Activated CD4-positive, alpha-beta memory T cell treated with anti-CD3 and anti-CD28 coated beads, Interleukin-2, amount 10 ng/mL, durations not matched to agents 7 days and 5 days (primary cell): ENCODE results near the gene NOP53. TPM values are rescaled to one million over a fixed set of nuclear protein-coding genes. Genes with fewer than 3 reads are reported as not detected.
"Not testable (repeated sequence)": the region's sequence is repeated elsewhere in the genome, so short reads cannot be mapped to it uniquely, and the experiment has no call there.

ENCODE experiments used
- CTCF ChIA-PET: fragments of 350-600 bp; sonication (Branson Sonifier 250); formaldehyde crosslinking; loops from one replicate; lab custom pipeline; 2021; ENCODE audit warnings: antibody characterized with exemption, inconsistent platforms; lab: Charles Lee
- POLR2A ChIA-PET: fragments of 350-600 bp; sonication (Branson Sonifier 250); formaldehyde crosslinking; loops from one replicate; lab custom pipeline; 2021; ENCODE audit warnings: antibody characterized with exemption; lab: Charles Lee
- DNase-seq: peaks from one replicate; pipeline ENCODE4 v3.0.0-alpha.2; 2020
- H3K27ac Mint-ChIP-seq: one replicate; pipeline ENCODE4 v1.8.0; 2021; ENCODE audit warnings: mild to moderate bottlenecking, mixed read lengths
- H3K27me3 Mint-ChIP-seq: one replicate; pipeline ENCODE4 v1.8.0; 2021; ENCODE audit warnings: mixed read lengths
- H3K36me3 Mint-ChIP-seq: one replicate; pipeline ENCODE4 v1.8.0; 2021; ENCODE audit warnings: low read depth, mixed read lengths
- H3K4me1 Mint-ChIP-seq: one replicate; pipeline ENCODE4 v1.8.0; 2021; ENCODE audit warnings: mixed read lengths
- H3K4me3 Mint-ChIP-seq: one replicate; pipeline ENCODE4 v1.8.0; 2021; ENCODE audit warnings: mild to moderate bottlenecking, mixed read lengths
- H3K9me3 Mint-ChIP-seq: one replicate; pipeline ENCODE4 v1.8.0; 2021; ENCODE audit warnings: mixed read lengths
- total RNA-seq, 2 experiments: library from RNA; stranded (reverse); gene quantifications; one replicate each; pipeline ENCODE4 v1.2.3, GENCODE V29; 2021

NOP53 gene
- total RNA-seq, 2 experiments from 2014 or later = 257 to 271 TPM

GRCh38 chr19:47723581-47723940 lies 21.8 kb upstream of the NOP53 start:
- Mint-ChIP-seq H3K4me3 (no peak overlapping the region), H3K36me3 (no peaks in the 10 kb centered on the region), H3K27me3 (peaks cover 11% of the 10 kb centered on the region), H3K4me1 (peaks cover 2% of the 10 kb centered on the region), H3K9me3 (no peaks in the 10 kb centered on the region), H3K27ac (no peak overlapping the region)
- ChIA-PET POLR2A (interaction anchor here (0.7 kb wide), 1 partner anchor 54 kb away, joined by 4 read pairs; no protein-coding TSS in a partner anchor), CTCF (interaction anchor here (0.6 to 2.2 kb wide), 8 partner anchors 11 to 1754 kb away, joined by 3 to 12 read pairs (median 3); partner anchors contain the start of gene EHD2)
- DNase-seq = peak; percentile 27

- Mint-ChIP-seq H3K27me3 (peaks cover 21% of the 10 kb centered on the region), H3K9me3 (no peaks in the 10 kb centered on the region), H3K4me1 (peaks cover 21% of the 10 kb centered on the region), H3K36me3 (no peaks in the 10 kb centered on the region), H3K27ac (no peak overlapping the region), H3K4me3 (no peak overlapping the region)
- POLR2A ChIA-PET = no interaction called here
- CTCF ChIA-PET = interaction anchor here (1.3 to 1.7 kb wide), 2 partner anchors 11 to 13 kb away, joined by 3 to 6 read pairs; partner anchors contain the start of gene EHD2
- DNase-seq = no peak
Measured at GRCh38 chr19:47725759-47726401, 19.5 kb upstream of the NOP53 start.

GRCh38 chr19:47726467-47726866 lies 18.9 kb upstream of the NOP53 start:
- Mint-ChIP-seq H3K9me3 (no peaks in the 10 kb centered on the region), H3K4me3 (no peak overlapping the region), H3K27ac (no peak overlapping the region), H3K27me3 (peaks cover 21% of the 10 kb centered on the region), H3K36me3 (no peaks in the 10 kb centered on the region), H3K4me1 (peaks cover 22% of the 10 kb centered on the region)
- CTCF ChIA-PET = interaction anchor here (1.3 to 1.7 kb wide), 2 partner anchors 11 to 14 kb away, joined by 3 to 6 read pairs; partner anchors contain the start of gene EHD2
- DNase-seq = no peak
- POLR2A ChIA-PET = no interaction called here

DNA sequence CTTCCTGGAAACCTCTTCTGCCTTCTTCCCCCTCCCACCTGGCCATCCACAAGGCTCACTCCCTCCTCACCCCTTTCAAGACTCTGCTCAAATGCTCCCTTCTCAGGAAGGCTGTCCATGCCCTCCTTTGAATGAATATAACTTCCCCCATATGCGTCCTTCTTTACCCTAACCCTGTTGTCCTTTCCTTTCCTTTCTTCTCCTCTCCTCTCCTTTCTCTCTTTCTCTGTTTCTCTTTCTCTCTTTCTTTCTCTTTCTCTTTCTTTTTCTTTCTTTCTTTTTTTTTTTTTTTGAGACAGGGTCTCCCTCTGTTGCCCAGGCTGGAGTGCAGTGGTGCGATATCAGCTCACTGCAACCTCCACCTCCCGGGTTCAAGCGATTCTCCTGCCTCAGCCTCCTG lies 17.1 kb upstream of the NOP53 start:
- Mint-ChIP-seq H3K27me3 (peaks cover 21% of the 10 kb centered on the region), H3K4me1 (peaks cover 22% of the 10 kb centered on the region), H3K27ac (peak overlapping the region; percentile 41)
- H3K4me3 Mint-ChIP-seq, POLR2A ChIA-PET, DNase-seq, H3K9me3 Mint-ChIP-seq, H3K36me3 Mint-ChIP-seq: not testable (repeated sequence)
- CTCF ChIA-PET = interaction anchor here (1.4 kb wide), 1 partner anchor 15 kb away, joined by 4 read pairs; the partner anchor contains the start of gene EHD2

GRCh38 chr19:47729468-47729798 lies 15.9 kb upstream of the NOP53 start:
- DNase-seq = peak; percentile 24
- CTCF ChIA-PET = interaction anchor here (1.4 kb wide), 1 partner anchor 16 kb away, joined by 4 read pairs; the partner anchor contains the start of gene EHD2
- POLR2A ChIA-PET = no interaction called here

DNA sequence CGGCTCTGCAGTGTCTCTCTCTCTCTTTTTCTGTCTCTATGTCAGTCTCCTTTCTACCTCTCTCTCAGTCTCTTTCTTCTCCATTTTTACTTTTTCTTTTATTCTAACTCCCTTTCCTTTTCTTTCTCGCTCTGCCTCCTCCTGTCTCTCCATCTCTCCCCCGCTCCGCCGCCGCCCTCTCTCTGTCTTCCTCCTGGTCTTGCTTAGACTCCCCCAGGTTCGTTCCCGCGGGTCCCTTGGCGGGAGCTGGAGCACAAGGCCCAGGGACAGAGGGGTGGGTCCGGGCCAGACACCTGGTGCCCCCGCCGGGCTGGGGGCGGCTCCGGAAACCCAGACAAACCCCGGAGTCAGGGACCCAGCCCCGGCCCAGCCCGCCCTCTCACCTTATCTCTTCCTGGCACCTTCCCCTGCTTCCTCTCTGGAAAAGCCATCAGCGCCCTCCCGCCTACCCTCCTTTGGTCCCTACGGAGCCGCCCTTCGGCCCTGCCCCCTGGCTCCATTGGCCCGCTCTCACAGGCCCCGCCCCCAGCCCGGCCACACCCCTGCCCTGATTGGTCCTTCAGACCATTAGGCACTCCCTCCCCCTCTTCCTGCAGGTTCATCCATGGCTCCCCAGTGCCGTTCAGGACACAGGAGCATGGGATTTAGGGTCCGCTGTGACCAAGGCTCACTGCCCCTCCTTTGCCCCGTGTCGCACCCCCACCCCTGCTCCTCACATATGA lies 15.4 kb upstream of the NOP53 start:
- peak; percentile 58 for DNase-seq
- POLR2A ChIA-PET = no interaction called here
- Mint-ChIP-seq H3K27me3 (peaks cover 23% of the 10 kb centered on the region), H3K4me1 (peaks cover 22% of the 10 kb centered on the region), H3K27ac (no peak overlapping the region), H3K4me3 (peak overlapping the region; percentile 53), H3K9me3 (no peaks in the 10 kb centered on the region), H3K36me3 (no peaks in the 10 kb centered on the region)
- CTCF ChIA-PET = interaction anchor here (1.2 to 1.4 kb wide), 2 partner anchors 17 to 302 kb away, joined by 4 read pairs; partner anchors contain the start of gene EHD2

More at GRCh38 chr19:47729468-47729798, 15.9 kb upstream of the NOP53 start:
- Mint-ChIP-seq H3K9me3 (no peaks in the 10 kb centered on the region), H3K4me1 (peaks cover 22% of the 10 kb centered on the region), H3K27ac (no peak overlapping the region), H3K36me3 (no peaks in the 10 kb centered on the region), H3K27me3 (peaks cover 23% of the 10 kb centered on the region), H3K4me3 (peak overlapping the region; percentile 34)

DNA sequence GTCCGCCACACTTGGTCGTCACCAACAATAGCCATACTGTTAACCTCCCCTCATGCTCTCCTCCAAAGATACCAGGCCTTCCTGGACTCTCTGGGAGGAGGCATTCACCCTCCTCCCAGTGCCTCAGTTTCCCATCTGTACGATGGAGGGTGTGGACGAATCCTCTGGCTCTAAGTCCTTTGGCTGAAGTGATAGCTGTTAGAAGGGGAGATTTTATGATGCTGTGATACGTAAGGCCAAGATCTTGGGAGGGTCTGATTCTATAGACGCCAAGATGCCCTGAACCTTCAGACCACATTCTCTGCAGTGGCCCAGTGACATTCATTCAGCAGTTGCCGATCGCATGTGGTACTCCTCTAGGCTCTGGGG lies 14.8 kb upstream of the NOP53 start:
- DNase-seq = no peak
- H3K9me3 Mint-ChIP-seq = no peaks in the 10 kb centered on the region
- H3K27me3 Mint-ChIP-seq = peaks cover 23% of the 10 kb centered on the region
- peak overlapping the region; percentile 53 for H3K4me3 Mint-ChIP-seq
- no peak overlapping the region for H3K27ac Mint-ChIP-seq
- H3K36me3 Mint-ChIP-seq = no peaks in the 10 kb centered on the region
- peaks cover 22% of the 10 kb centered on the region for H3K4me1 Mint-ChIP-seq
- ChIA-PET CTCF (interaction anchor here (1.2 kb wide), 1 partner anchor 302 kb away, joined by 4 read pairs; no protein-coding TSS in a partner anchor), POLR2A (no interaction called here)

DNA sequence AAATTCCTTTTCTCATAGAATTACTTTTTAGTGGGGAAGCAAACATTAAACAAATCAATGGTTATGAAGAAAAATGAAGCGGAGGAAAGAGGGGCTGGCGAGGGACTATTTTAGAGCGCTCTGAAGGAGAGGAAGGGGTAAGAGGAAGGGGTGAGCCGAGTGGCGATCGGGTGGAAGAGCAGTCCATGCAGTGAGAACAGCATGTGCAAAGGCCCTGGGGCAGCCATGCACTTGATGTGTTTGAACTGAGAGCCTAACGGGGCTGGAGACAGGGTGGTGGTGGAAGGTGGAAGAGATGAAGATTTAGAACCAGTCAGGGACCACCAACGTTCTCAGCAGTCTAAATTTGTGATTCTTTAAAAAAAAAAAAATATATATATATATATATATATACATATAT lies 14.4 kb upstream of the NOP53 start:
- Mint-ChIP-seq H3K4me3 (no peak overlapping the region), H3K27ac (no peak overlapping the region), H3K4me1 (peaks cover 22% of the 10 kb centered on the region)

DNA sequence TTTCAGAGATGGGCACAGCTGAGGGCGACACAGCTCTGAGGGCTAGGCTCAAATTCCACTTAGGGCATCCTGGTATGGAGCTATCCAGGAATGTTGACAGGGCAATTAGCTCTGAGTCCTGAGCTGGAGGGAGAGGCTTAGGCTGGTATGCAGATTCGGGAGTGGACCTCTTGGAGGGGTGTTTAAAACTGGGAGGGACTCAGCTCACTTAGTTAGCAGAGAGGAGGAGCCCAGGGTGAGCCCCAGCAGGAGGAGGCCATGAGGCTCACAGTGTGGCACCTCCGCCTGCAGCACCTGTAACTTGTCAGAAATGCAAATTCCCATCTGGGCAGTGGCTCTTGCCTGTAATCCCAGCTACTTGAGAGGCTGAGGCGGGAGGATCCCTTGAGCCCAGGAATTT lies 10.2 kb upstream of the NOP53 start:
- H3K36me3 Mint-ChIP-seq = no peaks in the 10 kb centered on the region
- peaks cover 7% of the 10 kb centered on the region for H3K4me1 Mint-ChIP-seq
- CTCF ChIA-PET = interaction anchor here (1.0 kb wide), 1 partner anchor 22 kb away, joined by 3 read pairs; no protein-coding TSS in a partner anchor
- POLR2A ChIA-PET = interaction anchor here (0.9 kb wide), 1 partner anchor 10 kb away, joined by 3 read pairs; the partner anchor contains the start of gene NOP53
- no peak overlapping the region for H3K27ac Mint-ChIP-seq
- no peak overlapping the region for H3K4me3 Mint-ChIP-seq
- no peak for DNase-seq
- H3K27me3 Mint-ChIP-seq = peaks cover 12% of the 10 kb centered on the region
- no peaks in the 10 kb centered on the region for H3K9me3 Mint-ChIP-seq

More for the DNA sequence above, 14.4 kb upstream of the NOP53 start:
- ChIA-PET POLR2A (no interaction called here), CTCF (interaction anchor here (1.2 kb wide), 1 partner anchor 303 kb away, joined by 4 read pairs; no protein-coding TSS in a partner anchor)
- Mint-ChIP-seq H3K27me3 (peaks cover 23% of the 10 kb centered on the region), H3K9me3 (no peaks in the 10 kb centered on the region), H3K36me3 (no peaks in the 10 kb centered on the region)
- no peak for DNase-seq

DNA sequence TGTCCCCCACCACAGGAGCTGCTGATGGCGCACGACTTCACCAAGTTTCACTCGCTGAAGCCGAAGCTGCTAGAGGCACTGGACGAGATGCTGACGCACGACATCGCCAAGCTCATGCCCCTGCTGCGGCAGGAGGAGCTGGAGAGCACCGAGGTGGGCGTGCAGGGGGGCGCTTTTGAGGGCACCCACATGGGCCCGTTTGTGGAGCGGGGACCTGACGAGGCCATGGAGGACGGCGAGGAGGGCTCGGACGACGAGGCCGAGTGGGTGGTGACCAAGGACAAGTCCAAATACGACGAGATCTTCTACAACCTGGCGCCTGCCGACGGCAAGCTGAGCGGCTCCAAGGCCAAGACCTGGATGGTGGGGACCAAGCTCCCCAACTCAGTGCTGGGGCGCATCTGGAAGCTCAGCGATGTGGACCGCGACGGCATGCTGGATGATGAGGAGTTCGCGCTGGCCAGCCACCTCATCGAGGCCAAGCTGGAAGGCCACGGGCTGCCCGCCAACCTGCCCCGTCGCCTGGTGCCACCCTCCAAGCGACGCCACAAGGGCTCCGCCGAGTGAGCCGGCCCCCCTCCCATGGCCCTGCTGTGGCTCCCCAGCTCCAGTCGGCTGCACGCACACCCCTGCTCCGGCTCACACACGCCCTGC lies 4.4 kb upstream of the NOP53 start:
- Mint-ChIP-seq H3K4me1 (peaks cover 32% of the 10 kb centered on the region), H3K4me3 (no peak overlapping the region), H3K36me3 (no peaks in the 10 kb centered on the region), H3K27ac (no peak overlapping the region), H3K9me3 (no peaks in the 10 kb centered on the region), H3K27me3 (no peaks in the 10 kb centered on the region)
- POLR2A ChIA-PET = interaction anchor here (0.8 to 1.4 kb wide), 2 partner anchors 26 to 308 kb away, joined by 3 read pairs; no protein-coding TSS in a partner anchor
- DNase-seq = no peak
- CTCF ChIA-PET = interaction anchor here (1.0 to 2.8 kb wide), 3 partner anchors 17 to 28 kb away, joined by 3 to 13 read pairs (median 3); partner anchors contain the start of gene EHD2

GRCh38 chr19:47741544-47742140 lies 3.7 kb upstream of the NOP53 start:
- Mint-ChIP-seq H3K27ac (no peak overlapping the region), H3K36me3 (peaks cover 1% of the 10 kb centered on the region), H3K9me3 (no peaks in the 10 kb centered on the region), H3K27me3 (no peaks in the 10 kb centered on the region), H3K4me3 (peak overlapping the region; percentile 15), H3K4me1 (peaks cover 33% of the 10 kb centered on the region)
- no peak for DNase-seq
- ChIA-PET POLR2A (no interaction called here), CTCF (interaction anchor here (2.8 kb wide), 1 partner anchor 29 kb away, joined by 13 read pairs; the partner anchor contains the start of gene EHD2)

DNA sequence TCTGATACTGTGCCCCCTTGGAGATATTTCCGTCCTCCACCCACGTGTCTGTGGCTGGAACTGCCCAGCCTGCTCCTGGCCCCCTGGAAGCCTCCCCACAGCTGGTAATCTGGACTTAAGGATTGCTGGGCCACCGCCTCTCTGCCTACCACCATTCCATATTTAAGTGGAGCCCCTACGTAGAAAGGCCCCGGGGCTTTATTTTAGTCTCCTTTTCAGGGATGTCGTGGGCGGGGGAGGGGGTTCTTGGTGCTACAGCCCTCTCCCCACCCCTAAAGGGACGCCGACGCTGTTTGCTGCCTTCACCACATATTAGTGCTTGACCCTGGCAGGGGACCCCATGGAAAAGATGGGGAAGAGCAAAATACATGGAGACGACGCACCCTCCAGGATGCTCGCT lies 2.7 kb upstream of the NOP53 start:
- no peaks in the 10 kb centered on the region for H3K27me3 Mint-ChIP-seq
- H3K9me3 Mint-ChIP-seq = no peaks in the 10 kb centered on the region
- peak overlapping the region; percentile 32 for H3K4me3 Mint-ChIP-seq
- peaks cover 6% of the 10 kb centered on the region for H3K36me3 Mint-ChIP-seq
- H3K4me1 Mint-ChIP-seq = peaks cover 39% of the 10 kb centered on the region
- DNase-seq = no peak
- ChIA-PET POLR2A (no interaction called here), CTCF (interaction anchor here (0.6 to 3.6 kb wide), 7 partner anchors 19 to 309 kb away, joined by 3 to 28 read pairs (median 3); partner anchors contain the start of gene EHD2)
- H3K27ac Mint-ChIP-seq = no peak overlapping the region
